GM08714 (cell line): ENCODE data around the gene CNOT6L.
A peak's percentile ranks its signal among the peaks of the same experiment; 100 is the strongest.
"Not testable (repeated sequence)": the region's sequence is repeated elsewhere in the genome, so short reads cannot be mapped to it uniquely, and the experiment has no call there.

Source experiments
- H3K4me3 ChIP-seq: fragments of 200-500 bp; sonication (Bioruptor generic); 2 replicates; pipeline ENCODE4 v1.5.1; 2014; ENCODE audit warnings: mild to moderate bottlenecking, low read length, inconsistent platforms
- ZNF274 ChIP-seq: IDR thresholded peaks from 2 replicates; pipeline ENCODE4 v1.6.1; 2012; ENCODE audit warnings: mild to moderate bottlenecking, low read depth, low read length

CNOT6L gene

GRCh38 chr4:77734928-77735327 lies 84.2 kb downstream of the CNOT6L start:
- TF ChIP-seq ZNF274: no peak
- H3K4me3 ChIP-seq: peak overlapping the region; percentile 47; the same call in 1 of the 2 replicates

- no peak for TF ChIP-seq ZNF274
Observed at GRCh38 chr4:77731656-77732055, 87.5 kb downstream of the CNOT6L start.

DNA sequence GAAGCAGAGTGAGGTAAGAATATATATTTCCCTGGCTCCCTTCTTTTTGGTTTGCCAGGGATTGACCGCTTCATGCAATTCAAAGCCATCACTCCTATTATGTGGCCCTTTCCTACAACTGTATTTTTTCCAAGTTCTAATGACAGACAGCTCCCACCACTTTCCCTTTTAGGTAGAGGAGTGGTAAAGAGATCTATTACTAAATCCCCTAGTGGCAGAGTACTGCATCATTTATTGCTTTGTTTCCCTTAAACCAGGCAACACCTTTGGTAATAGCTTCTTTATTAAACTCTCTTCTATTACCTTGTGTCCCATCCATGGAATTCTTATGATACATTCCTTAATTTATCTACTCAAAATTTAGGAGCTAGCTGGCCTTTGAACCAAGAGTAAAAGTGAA lies 90.7 kb downstream of the CNOT6L start:
- no peak for TF ChIP-seq ZNF274
- no peak overlapping the region for H3K4me3 ChIP-seq

More at GRCh38 chr4:77731656-77732055, 87.5 kb downstream of the CNOT6L start:
- no peak overlapping the region for H3K4me3 ChIP-seq

GRCh38 chr4:77721073-77721472 lies 98.1 kb downstream of the CNOT6L start:
- TF ChIP-seq ZNF274: no peak
- H3K4me3 ChIP-seq: no peak overlapping the region

DNA sequence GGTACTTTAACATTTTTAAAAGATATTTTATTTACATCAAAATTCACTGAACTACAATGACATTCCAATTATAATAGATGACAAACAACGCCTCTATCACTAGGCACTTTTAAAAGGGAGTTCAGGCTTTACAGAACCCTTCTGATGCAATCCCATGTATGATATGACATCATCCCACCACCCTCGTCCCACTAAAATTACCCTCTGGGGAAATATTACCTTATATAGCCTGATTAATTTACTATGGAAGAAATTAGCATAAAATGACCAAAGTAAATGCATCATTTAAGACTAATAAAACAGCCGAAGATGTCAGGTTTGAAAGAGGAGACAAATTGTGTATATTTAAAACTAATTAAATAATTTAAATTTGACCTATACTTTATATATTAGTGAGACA lies 100.7 kb downstream of the CNOT6L start:
- H3K4me3 ChIP-seq: not testable (repeated sequence)

DNA sequence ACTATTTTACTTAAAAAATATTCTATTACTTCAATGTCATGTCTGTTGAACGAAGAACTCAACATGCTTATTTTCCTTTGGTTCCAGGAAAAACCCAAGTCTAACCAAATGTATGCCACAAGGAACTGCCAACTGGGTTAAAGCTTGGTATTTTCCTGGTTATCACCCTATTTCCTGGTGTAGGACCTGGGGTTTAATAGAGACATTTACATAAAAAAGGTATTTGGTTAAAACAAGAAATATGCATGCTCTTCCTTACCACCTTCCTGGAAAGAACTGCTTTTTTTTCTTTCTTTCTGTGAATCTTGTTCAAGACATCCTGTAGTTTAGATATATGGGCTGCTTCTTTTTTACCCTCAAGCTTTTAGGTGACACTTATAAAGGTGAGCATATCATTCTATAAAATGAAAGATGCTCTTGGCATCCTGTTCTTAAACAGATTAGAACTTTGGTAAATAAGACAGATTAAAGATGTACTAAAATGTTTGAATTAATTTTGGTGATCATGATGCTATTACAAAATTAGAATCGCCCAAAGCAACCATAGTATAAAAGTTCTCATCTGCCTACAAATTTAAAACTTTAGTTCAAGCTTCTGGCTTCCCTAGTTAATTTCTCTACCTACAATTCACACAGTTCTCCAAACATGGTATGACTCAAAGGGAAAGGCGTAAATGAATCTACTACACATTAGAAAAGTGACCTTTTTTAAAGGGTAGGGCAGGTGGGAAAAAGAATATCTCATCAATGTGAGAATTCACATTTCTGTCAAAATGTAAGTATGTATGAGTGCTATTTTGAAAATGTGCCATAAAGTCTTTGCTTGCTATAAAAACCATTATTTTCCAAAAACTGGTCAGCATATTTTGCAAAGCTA lies 103.5 kb downstream of the CNOT6L start:
- H3K4me3 ChIP-seq: no peak overlapping the region
- no peak for TF ChIP-seq ZNF274

- no peak for TF ChIP-seq ZNF274
- no peak overlapping the region for H3K4me3 ChIP-seq
Observed at GRCh38 chr4:77714514-77714913, 104.7 kb downstream of the CNOT6L start.

DNA sequence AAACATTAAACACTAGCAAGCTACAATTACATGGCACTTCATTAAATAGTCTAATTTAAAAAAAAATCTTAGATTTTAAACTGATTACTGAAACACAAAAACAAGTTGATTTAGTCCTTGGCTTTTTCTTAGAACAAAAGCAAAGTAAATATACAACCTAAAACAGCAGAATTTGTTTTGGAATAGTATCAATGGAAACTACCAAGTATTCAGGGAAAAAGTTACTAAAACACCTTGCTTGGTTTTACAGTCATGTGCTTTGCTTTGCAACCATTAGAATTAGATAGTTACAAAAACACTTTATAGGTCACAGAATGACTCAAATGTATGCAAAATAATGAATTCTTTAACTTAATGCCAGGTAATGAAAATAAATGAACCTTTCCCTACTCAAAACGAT lies 105.3 kb downstream of the CNOT6L start:
- TF ChIP-seq ZNF274: no peak
- H3K4me3 ChIP-seq: no peak overlapping the region

GRCh38 chr4:77712675-77713074 lies 106.5 kb downstream of the CNOT6L start:
- H3K4me3 ChIP-seq: no peak overlapping the region
- no peak for TF ChIP-seq ZNF274

GRCh38 chr4:77711469-77711868 lies 107.7 kb downstream of the CNOT6L start:
- TF ChIP-seq ZNF274: no peak
- no peak overlapping the region for H3K4me3 ChIP-seq

- H3K4me3 ChIP-seq: no peak overlapping the region
- TF ChIP-seq ZNF274: no peak
Observed at GRCh38 chr4:77710684-77711083, 108.5 kb downstream of the CNOT6L start.

GRCh38 chr4:77710059-77710458 lies 109.1 kb downstream of the CNOT6L start:
- no peak overlapping the region for H3K4me3 ChIP-seq
- TF ChIP-seq ZNF274: no peak

DNA sequence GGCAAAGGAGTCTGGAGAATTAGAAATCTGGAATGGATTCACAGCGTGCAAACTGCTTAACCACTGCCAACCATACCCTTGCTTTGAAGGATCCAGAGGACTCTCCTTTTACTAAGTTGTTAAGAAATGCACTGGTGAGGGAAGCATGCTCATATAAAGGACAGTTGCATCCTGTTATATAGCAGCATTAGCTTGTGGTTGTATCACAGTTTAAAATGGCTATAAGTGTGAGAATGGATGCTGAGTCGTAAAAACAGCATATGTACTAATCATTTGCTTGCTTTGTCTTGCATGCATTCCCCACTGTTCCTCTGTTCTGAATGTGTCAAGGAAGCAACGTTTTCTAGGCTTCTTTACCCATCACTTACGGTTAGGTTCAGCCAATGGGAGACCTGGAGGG lies 112.5 kb downstream of the CNOT6L start:
- H3K4me3 ChIP-seq: no peak overlapping the region
- TF ChIP-seq ZNF274: no peak

DNA sequence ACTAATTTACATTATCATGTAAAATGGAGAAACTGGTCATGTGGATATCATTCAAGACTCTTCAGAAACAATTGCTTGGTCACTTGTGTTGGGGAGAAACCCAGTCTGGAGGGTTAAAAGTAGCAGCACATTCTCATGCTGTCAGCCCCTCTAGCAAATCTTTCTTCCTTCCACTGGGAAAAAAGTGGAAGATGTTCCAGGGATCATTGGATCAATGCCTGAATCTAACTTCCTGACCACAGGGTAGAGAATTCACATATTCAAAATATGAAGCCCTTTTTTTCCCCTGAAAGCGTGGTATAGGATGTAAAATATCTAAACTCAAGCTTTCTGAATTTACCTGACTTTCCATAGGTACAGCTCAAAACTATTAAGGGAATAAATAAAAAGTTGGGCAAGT lies 115.5 kb downstream of the CNOT6L start:
- no peak for TF ChIP-seq ZNF274
- H3K4me3 ChIP-seq: no peak overlapping the region

DNA sequence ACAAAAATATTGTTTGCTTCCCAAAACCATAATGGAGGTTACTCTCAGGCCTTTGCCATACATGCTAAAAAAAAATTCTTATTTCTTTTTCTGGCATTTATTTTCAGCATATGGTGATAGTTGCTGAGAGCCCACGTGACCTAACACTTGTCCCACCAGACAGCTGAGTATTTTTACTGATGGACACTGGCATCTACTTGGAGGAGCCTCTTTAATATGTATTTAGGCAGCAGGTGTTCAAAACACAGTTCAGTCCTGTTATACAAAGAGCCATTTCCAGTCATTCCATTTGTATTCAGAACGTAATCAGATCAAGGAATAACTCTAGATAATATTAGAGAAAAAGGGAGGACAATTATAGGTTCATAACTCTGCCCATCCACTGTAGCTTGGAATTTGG lies 118.0 kb downstream of the CNOT6L start:
- H3K4me3 ChIP-seq: no peak overlapping the region
- TF ChIP-seq ZNF274: no peak
